Thyroid gland (tissue), 4 donors: ENCODE data around the gene PRKAG1.

Experiments used
- POLR2A ChIP-seq, 2 donors: fragments of 450-650 bp; IDR thresholded peaks; one replicate each; pipeline ENCODE4 v1.6.1; 2017; ENCODE audit warnings: antibody characterized with exemption in 2 of 2, mild to moderate bottlenecking in 2 of 2, moderate library complexity in 1 of 2
- TF ChIP-seq, protein P1 (sequence below), 6 experiments: fragments of 200-600 bp in 3 of 6; fragments of 450-650 bp in 3 of 6; sonication (generic) in 3 of 6; IDR thresholded peaks; one replicate each; pipeline ENCODE4 v1.5.1; 2016 to 2019; ENCODE audit warnings: antibody characterized with exemption in 6 of 6, mild to moderate bottlenecking in 2 of 6, inconsistent platforms in 1 of 6, moderate library complexity in 1 of 6

DNA sequence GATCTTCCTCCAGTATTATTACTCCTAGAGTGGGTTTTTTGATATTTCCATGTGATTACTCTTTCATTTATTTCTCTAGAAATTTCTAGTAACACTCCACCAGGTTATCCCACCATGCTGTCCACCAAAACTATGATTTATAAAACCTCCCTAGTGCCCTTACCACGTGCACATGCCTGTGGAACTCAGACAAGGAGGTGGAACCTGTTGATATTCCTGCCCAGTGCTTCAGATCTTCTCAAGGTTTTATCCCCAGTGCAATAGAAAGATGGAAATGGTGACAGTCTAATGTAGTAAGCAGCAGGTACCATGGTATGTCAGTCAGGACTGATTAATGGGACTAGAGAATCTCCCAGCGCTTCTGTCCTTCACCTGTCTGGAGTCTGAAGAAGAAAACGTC, 57.7 kb downstream of the PRKAG1 start:
- TF ChIP-seq, protein P1, sequence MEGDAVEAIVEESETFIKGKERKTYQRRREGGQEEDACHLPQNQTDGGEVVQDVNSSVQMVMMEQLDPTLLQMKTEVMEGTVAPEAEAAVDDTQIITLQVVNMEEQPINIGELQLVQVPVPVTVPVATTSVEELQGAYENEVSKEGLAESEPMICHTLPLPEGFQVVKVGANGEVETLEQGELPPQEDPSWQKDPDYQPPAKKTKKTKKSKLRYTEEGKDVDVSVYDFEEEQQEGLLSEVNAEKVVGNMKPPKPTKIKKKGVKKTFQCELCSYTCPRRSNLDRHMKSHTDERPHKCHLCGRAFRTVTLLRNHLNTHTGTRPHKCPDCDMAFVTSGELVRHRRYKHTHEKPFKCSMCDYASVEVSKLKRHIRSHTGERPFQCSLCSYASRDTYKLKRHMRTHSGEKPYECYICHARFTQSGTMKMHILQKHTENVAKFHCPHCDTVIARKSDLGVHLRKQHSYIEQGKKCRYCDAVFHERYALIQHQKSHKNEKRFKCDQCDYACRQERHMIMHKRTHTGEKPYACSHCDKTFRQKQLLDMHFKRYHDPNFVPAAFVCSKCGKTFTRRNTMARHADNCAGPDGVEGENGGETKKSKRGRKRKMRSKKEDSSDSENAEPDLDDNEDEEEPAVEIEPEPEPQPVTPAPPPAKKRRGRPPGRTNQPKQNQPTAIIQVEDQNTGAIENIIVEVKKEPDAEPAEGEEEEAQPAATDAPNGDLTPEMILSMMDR (IDR thresholded peaks at IDR 0.05): no peak
- TF ChIP-seq POLR2A (IDR thresholded peaks at IDR 0.05): no peak
